Measurements from ENCODE around the gene PIGP.
"Not testable (repeated sequence)": the region's sequence is repeated elsewhere in the genome, so short reads cannot be mapped to it uniquely, and the experiment has no call there.

The PIGP gene

GRCh38 chr21:37057614-37058013 lies 15.3 kb downstream of the PIGP start:
- Histone ChIP-seq H4K20me1 (ENCODE audit: insufficient read depth, low read length) (no peaks in the 10 kb centered on the region), H3K9me3 (ENCODE audit: low read length) (no peaks in the 10 kb centered on the region), H3K4me2 (ENCODE audit: low read length) (no peak overlapping the region), H3K9ac (ENCODE audit: low read length) (no peak overlapping the region), H3K9me2 (ENCODE audit: low read depth, low read length) (no peaks in the 10 kb centered on the region), H3K36me3 (ENCODE audit: insufficient read depth, low read length) (no peaks in the 10 kb centered on the region; the same call in 1 of the 2 replicates), H3K4me1 (ENCODE audit: insufficient read depth, low read length, severe bottlenecking) (peaks cover 45% of the 10 kb centered on the region), H2AFZ (ENCODE audit: low read length) (no peak overlapping the region), H3K27ac (ENCODE audit: low read depth, low read length, poor library complexity, severe bottlenecking) (no peak overlapping the region), H3K4me3 (ENCODE audit: low read depth, low read length, poor library complexity, severe bottlenecking) (no peak overlapping the region), H3K27me3 (ENCODE audit: insufficient read depth, low read length) (no peaks in the 10 kb centered on the region), H3F3A (ENCODE audit: insufficient read depth, low read length) (peaks cover 4% of the 10 kb centered on the region; the same call in 1 of the 2 replicates), H3K79me2 (ENCODE audit: insufficient read depth, low read length) (no peaks in the 10 kb centered on the region)
- TF ChIP-seq EZH2 (IDR thresholded peaks at IDR 0.05; ENCODE audit: borderline replicate concordance, low read length): no peak
- TF ChIP-seq CTCF (IDR thresholded peaks at IDR 0.05; ENCODE audit: low read length): no peak

- no peak overlapping the region for H3K9ac ChIP-seq (ENCODE audit: low read length)
- peaks cover 23% of the 10 kb centered on the region for H3K4me1 ChIP-seq (ENCODE audit: insufficient read depth, low read length, severe bottlenecking)
- H4K20me1 ChIP-seq (ENCODE audit: insufficient read depth, low read length): no peaks in the 10 kb centered on the region
- H3K79me2 ChIP-seq (ENCODE audit: insufficient read depth, low read length): no peaks in the 10 kb centered on the region
- TF ChIP-seq EZH2 (IDR thresholded peaks at IDR 0.05; ENCODE audit: borderline replicate concordance, low read length): no peak
- no peak for TF ChIP-seq CTCF (IDR thresholded peaks at IDR 0.05; ENCODE audit: low read length)
- no peaks in the 10 kb centered on the region for H3K9me3 ChIP-seq (ENCODE audit: low read length)
- H3K27me3 ChIP-seq (ENCODE audit: insufficient read depth, low read length): no peaks in the 10 kb centered on the region
- no peaks in the 10 kb centered on the region; the same call in 1 of the 2 replicates for H3K36me3 ChIP-seq (ENCODE audit: insufficient read depth, low read length)
- H3F3A ChIP-seq (ENCODE audit: insufficient read depth, low read length): no peaks in the 10 kb centered on the region
- no peak overlapping the region for H2AFZ ChIP-seq (ENCODE audit: low read length)
- no peak overlapping the region for H3K4me3 ChIP-seq (ENCODE audit: low read depth, low read length, poor library complexity, severe bottlenecking)
- H3K4me2 ChIP-seq (ENCODE audit: low read length): no peak overlapping the region
- H3K9me2 ChIP-seq (ENCODE audit: low read depth, low read length): no peaks in the 10 kb centered on the region
- H3K27ac ChIP-seq (ENCODE audit: low read depth, low read length, poor library complexity, severe bottlenecking): no peak overlapping the region
Observed at GRCh38 chr21:37055271-37055855, 17.5 kb downstream of the PIGP start.

- H3K9me2 ChIP-seq (ENCODE audit: low read depth, low read length); H3K4me3 ChIP-seq (ENCODE audit: low read depth, low read length, poor library complexity, severe bottlenecking); H4K20me1 ChIP-seq (ENCODE audit: insufficient read depth, low read length); H3K4me1 ChIP-seq (ENCODE audit: insufficient read depth, low read length, severe bottlenecking); H3K9ac ChIP-seq (ENCODE audit: low read length); H3F3A ChIP-seq (ENCODE audit: insufficient read depth, low read length); H3K4me2 ChIP-seq (ENCODE audit: low read length); H3K79me2 ChIP-seq (ENCODE audit: insufficient read depth, low read length); H2AFZ ChIP-seq (ENCODE audit: low read length); H3K9me3 ChIP-seq (ENCODE audit: low read length); H3K27me3 ChIP-seq (ENCODE audit: insufficient read depth, low read length); H3K27ac ChIP-seq (ENCODE audit: low read depth, low read length, poor library complexity, severe bottlenecking); H3K36me3 ChIP-seq (ENCODE audit: insufficient read depth, low read length): not testable (repeated sequence)
Observed at GRCh38 chr21:37049741-37050140, 23.1 kb downstream of the PIGP start.

DNA sequence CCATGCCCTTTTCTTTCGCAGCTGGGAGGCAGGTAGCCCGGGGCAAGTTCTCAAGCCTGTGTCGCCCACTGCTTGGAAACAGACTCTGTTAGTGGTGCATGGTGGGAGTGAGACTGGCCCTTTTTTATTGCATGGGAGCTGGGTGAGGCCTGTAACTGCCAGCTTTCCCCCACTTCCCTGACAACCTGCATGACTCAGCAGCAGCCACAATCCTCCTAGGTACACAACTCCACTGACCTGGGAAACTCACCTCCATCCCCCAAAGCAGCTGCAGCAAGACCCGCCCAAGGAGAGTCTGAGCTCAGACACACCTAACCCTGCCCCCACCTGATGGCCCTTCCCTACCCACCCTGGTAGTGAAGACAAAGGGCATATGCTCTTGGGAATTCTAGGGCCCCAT lies 25.8 kb downstream of the PIGP start:
- Histone ChIP-seq H3K9me3 (ENCODE audit: low read length) (no peaks in the 10 kb centered on the region), H3K27me3 (ENCODE audit: insufficient read depth, low read length) (no peaks in the 10 kb centered on the region), H3K36me3 (ENCODE audit: insufficient read depth, low read length) (no peaks in the 10 kb centered on the region; the same call in 1 of the 2 replicates), H3K9me2 (ENCODE audit: low read depth, low read length) (no peaks in the 10 kb centered on the region), H3K4me1 (ENCODE audit: insufficient read depth, low read length, severe bottlenecking) (peaks cover 11% of the 10 kb centered on the region), H3K9ac (ENCODE audit: low read length) (no peak overlapping the region), H4K20me1 (ENCODE audit: insufficient read depth, low read length) (no peaks in the 10 kb centered on the region), H3K4me3 (ENCODE audit: low read depth, low read length, poor library complexity, severe bottlenecking) (no peak overlapping the region), H3K27ac (ENCODE audit: low read depth, low read length, poor library complexity, severe bottlenecking) (no peak overlapping the region), H3F3A (ENCODE audit: insufficient read depth, low read length) (no peaks in the 10 kb centered on the region), H2AFZ (ENCODE audit: low read length) (no peak overlapping the region), H3K4me2 (ENCODE audit: low read length) (no peak overlapping the region), H3K79me2 (ENCODE audit: insufficient read depth, low read length) (no peaks in the 10 kb centered on the region)
- TF ChIP-seq EZH2 (IDR thresholded peaks at IDR 0.05; ENCODE audit: borderline replicate concordance, low read length): no peak
- no peak for TF ChIP-seq CTCF (IDR thresholded peaks at IDR 0.05; ENCODE audit: low read length)
